K562 (cell line): ENCODE results near the gene SLC22A3. TPM values are rescaled to one million over a fixed set of nuclear protein-coding genes. Genes with fewer than 3 reads are reported as not detected.

Experiments
- ATAC-seq: fragments of 200-7000 bp; cut with Tn5 transposase; 3 replicates; pipeline ENCODE4 v1.9.1; 2020; ENCODE audit warnings: moderate library complexity
- BruUV-seq: library from RNA; stranded (reverse); fragments of 400-500 nt; replicated peaks from 2 replicates; lab custom pipeline; 2021; lab: Mats Ljungman, UMichigan
- CTCF ChIA-PET: fragments of 300-600 bp; formaldehyde crosslinking; extraction: SDS; loops from one replicate; lab custom pipeline; 2021; ENCODE audit warnings: low intra/inter-chr PET ratio; lab: Yijun Ruan, JAX
- POLR2A ChIA-PET: fragments of 300-600, 350-650 bp; sonication (Branson Sonifier 250); formaldehyde crosslinking; extraction: SDS; loops from one replicate; lab custom pipeline; 2021; ENCODE audit warnings: antibody characterized with exemption, inconsistent platforms; lab: Yijun Ruan, JAX
- DNase-seq, 4 experiments: peaks; one replicate each; pipeline versions ENCODE4 v3.0.0 to v3.0.0-alpha.2; 2011 to 2018; ENCODE audit warnings: low spot score in 3 of 4, mixed read lengths in 3 of 4; ENCODE audit errors: extremely low read depth in 1 of 4
- FAIRE-seq: peaks from 2 replicates; lab custom pipeline; 2011; peaks lifted over from hg19 to GRCh38; lab: Jason Lieb, UNC
- H2AFZ ChIP-seq: 2 replicates; pipeline ENCODE4 v1.6.0; 2011; ENCODE audit warnings: low read depth, low read length, control low read depth, inconsistent platforms
- H3K27ac ChIP-seq: fragments of 200-600 bp; 3 replicates; pipeline ENCODE4 v1.8.0; 2011; ENCODE audit warnings: low read depth, mild to moderate bottlenecking, control low read depth, inconsistent platforms, low read length, moderate library complexity, mixed read lengths; ENCODE audit errors: extremely low read depth
- H3K27me3 ChIP-seq, 2 experiments: fragments of 300-600 bp in 1 of 2; 2 replicates in 1 of 2; 3 replicates in 1 of 2; pipeline versions ENCODE4 v1.6.0 to v1.8.0; 2011; ENCODE audit warnings: inconsistent platforms in 2 of 2, low read length in 2 of 2, mild to moderate bottlenecking in 1 of 2, mixed read lengths in 1 of 2, moderate library complexity in 1 of 2; ENCODE audit not compliant: control insufficient read depth in 2 of 2, insufficient read depth in 2 of 2
- H3K36me3 ChIP-seq: fragments of 300-600 bp; 3 replicates; pipeline ENCODE4 v1.8.0; 2011; ENCODE audit warnings: mild to moderate bottlenecking, low read length, inconsistent platforms; ENCODE audit not compliant: control insufficient read depth, insufficient read depth
- H3K4me1 ChIP-seq, 2 experiments: fragments of 200-600 bp in 1 of 2; replicated peaks in 1 of 2; 2 replicates in 1 of 2; 3 replicates in 1 of 2; pipeline versions ENCODE4 v1.5.1 to v1.8.0; 2011; ENCODE audit warnings: inconsistent platforms in 2 of 2, low read length in 2 of 2, mild to moderate bottlenecking in 1 of 2, mixed read lengths in 1 of 2, moderate library complexity in 1 of 2; ENCODE audit not compliant: control insufficient read depth in 2 of 2, insufficient read depth in 2 of 2
- H3K4me2 ChIP-seq: 2 replicates; pipeline ENCODE4 v1.6.1; 2011; ENCODE audit warnings: low read length, control low read depth, inconsistent platforms, mixed read lengths; ENCODE audit not compliant: insufficient read depth
- H3K4me3 ChIP-seq: fragments of 200-600 bp; sonication (generic), shearing (Covaris generic); 2 replicates; pipeline ENCODE4 v1.5.1; 2016; ENCODE audit warnings: control low read depth, inconsistent platforms
- H3K79me2 ChIP-seq: fragments of 200-600 bp; 3 replicates; pipeline ENCODE4 v1.8.0; 2011; ENCODE audit warnings: low read length, inconsistent platforms; ENCODE audit not compliant: control insufficient read depth, insufficient read depth
- H3K9ac ChIP-seq, 2 experiments: 2 replicates each; pipeline versions ENCODE4 v1.6.0 to v1.6.1; 2011; ENCODE audit warnings: low read depth in 2 of 2, low read length in 2 of 2, control low read depth in 1 of 2, inconsistent platforms in 1 of 2, mild to moderate bottlenecking in 1 of 2, mixed read lengths in 1 of 2; ENCODE audit not compliant: insufficient read depth in 1 of 2
- H3K9me1 ChIP-seq: one replicate; pipeline ENCODE4 v1.6.0; 2011; ENCODE audit warnings: inconsistent platforms, mild to moderate bottlenecking, low read length, moderate library complexity; ENCODE audit not compliant: control insufficient read depth, insufficient read depth
- H3K9me3 ChIP-seq: replicated peaks from 2 replicates; pipeline ENCODE4 v1.5.1; 2011; ENCODE audit warnings: low read depth, low read length, inconsistent platforms; ENCODE audit not compliant: control insufficient read depth, insufficient read depth
- H4K20me1 ChIP-seq: replicated peaks from 2 replicates; pipeline ENCODE4 v1.6.1; 2011; ENCODE audit warnings: low read length, inconsistent platforms, mixed read lengths; ENCODE audit not compliant: control insufficient read depth, insufficient read depth
- C11orf30 ChIP-seq: fragments of 450-650 bp; IDR thresholded peaks from 2 replicates; pipeline ENCODE4 v1.6.1; 2016; ENCODE audit warnings: low read depth, mild to moderate bottlenecking
- CBFA2T2 ChIP-seq: fragments of 450-650 bp; conservative IDR thresholded peaks from 2 replicates; pipeline ENCODE4 v1.6.1; 2017; ENCODE audit warnings: mild to moderate bottlenecking
- MYNN ChIP-seq, 2 experiments: sonication (generic); formaldehyde crosslinking in 1 of 2; IDR thresholded peaks; 2 replicates each; pipeline versions ENCODE4 v1.5.0 to v1.6.1; 2016 to 2020; ENCODE audit warnings: antibody characterized with exemption in 1 of 2, missing genetic modification reagents in 1 of 2
- ZFP30 ChIP-seq: fragments of 250-450 bp; sonication (Bioruptor Pico); IDR thresholded peaks from 2 replicates; pipeline ENCODE4 v1.8.0; 2022; ENCODE audit warnings: moderate library complexity, mild to moderate bottlenecking, inconsistent platforms, borderline replicate concordance
- ZNF316 ChIP-seq: fragments of 450-650 bp; IDR thresholded peaks from 2 replicates; pipeline ENCODE4 v1.6.1; 2016
- WGBS: fragments of 100-300 bp; shearing (Covaris generic); methylation state at CpG from one replicate; pipeline ENCODE4 v1.1.6; 2016; ENCODE audit warnings: low coverage, mixed read lengths; ENCODE audit not compliant: insufficient coverage; ENCODE audit errors: missing lambda C conversion rate; 5-methylcytosine and 5-hydroxymethylcytosine counted together
- in situ Hi-C: fragments of 300-500 bp; cut with MboI; formaldehyde crosslinking; loops from 4 replicates; pipeline ENCODE4 v1.15.0; 2018; ENCODE audit warnings: inconsistent platforms, mixed read lengths
- intact Hi-C: fragments of 100-400 bp; cut with micrococcal nuclease; formaldehyde crosslinking; loops from 2 replicates; pipeline ENCODE4 v1.14.2; 2022
- polyA plus RNA-seq, 8 experiments: library from polyadenylated mRNA; depleted of rRNA in 4 of 8; stranded (reverse) in 5 of 8; unstranded in 3 of 8; fragments of >200 nt; fragmentation: Nextera tagmentation in 2 of 8; fragmentation: Illumina TruSeq in 1 of 8; extraction: Ambion mirVana in 2 of 8; extraction: Trizol in 1 of 8; gene quantifications; 2 replicates each; pipeline versions ENCODE4 v1.2.1 to v1.2.3, GENCODE V29; 2011 to 2014; ENCODE audit warnings: inconsistent platforms in 1 of 8, missing spikeins in 1 of 8
- total RNA-seq, 7 experiments: library from RNA; depleted of rRNA in 6 of 7; stranded (reverse); fragments of >200 nt in 6 of 7; fragmentation: Illumina TruSeq in 2 of 7; extraction: Trizol in 2 of 7; gene quantifications; 2 replicates each; pipeline versions ENCODE4 v1.2.1 to v1.2.3, GENCODE V29; 2011 to 2021; ENCODE audit warnings: low replicate concordance in 1 of 7
- TF ChIP-seq, protein P1 (sequence below): fragments of 250-450 bp; sonication (Bioruptor Pico); IDR thresholded peaks from 2 replicates; pipeline ENCODE4 v1.5.0; 2021; ENCODE audit warnings: mild to moderate bottlenecking, borderline replicate concordance

SLC22A3 gene
- total and polyA plus RNA-seq, 9 of the 15 experiments (the other 6 are each of a cell fraction or from before 2014, with no cell fraction given), result not detected

GRCh38 chr6:160358225-160359119, 10.3 kb downstream of the SLC22A3 start:
- POLR2A ChIA-PET, result interaction anchor here (1.1 kb wide), 1 partner anchor 13 kb away, joined by 4 read pairs; no protein-coding TSS in a partner anchor
- no peak overlapping the region for H2AFZ ChIP-seq
- no peak overlapping the region for H3K4me3 ChIP-seq
- H3K9me3 ChIP-seq, result no peaks in the 10 kb centered on the region
- no peaks in the 10 kb centered on the region for H3K36me3 ChIP-seq
- no peak overlapping the region for H3K27ac ChIP-seq
- DNase-seq (no peak), ATAC-seq (no peak), FAIRE-seq (peak; percentile 6)
- H3K79me2 ChIP-seq, result no peaks in the 10 kb centered on the region
- no peak overlapping the region for H3K4me2 ChIP-seq
- H3K4me1 ChIP-seq, result peaks cover 0 to 7% of the 10 kb centered on the region in 2 experiments; a peak in 1 of 5 replicates
- H3K27me3 ChIP-seq, result peaks cover 12 to 45% of the 10 kb centered on the region in 2 experiments; a peak in 3 of 5 replicates
- BruUV-seq, result no TSS peak
- H3K9me1 ChIP-seq, result no peaks in the 10 kb centered on the region
- intact Hi-C loops, result no loop called here
- no peak overlapping the region for H3K9ac ChIP-seq
- in situ Hi-C loops, result no loop called here
- peaks cover 3% of the 10 kb centered on the region; the same call in 1 of the 2 replicates for H4K20me1 ChIP-seq
- WGBS, result 0% methylated on average over 9 of the region's 9 CpGs
- TF ChIP-seq ZFP30 (CRISPR knock-in tag) (no peak), CBFA2T2 (no peak), MYNN (IDR thresholded peaks at IDR 0.05) (no peak), MYNN (CRISPR knock-in tag; IDR thresholded peaks at IDR 0.05) (no peak)
- CTCF ChIA-PET, result no interaction called here

- no peak overlapping the region for H2AFZ ChIP-seq
These were observed 12.8 kb downstream of the SLC22A3 start for GRCh38 chr6:160360955-160361354.

More at GRCh38 chr6:160360955-160361354, 12.8 kb downstream of the SLC22A3 start:
- Histone ChIP-seq H4K20me1 (peaks cover 3% of the 10 kb centered on the region; the same call in 1 of the 2 replicates), H3K79me2 (no peaks in the 10 kb centered on the region), H3K9me3 (no peaks in the 10 kb centered on the region), H3K9ac (no peak overlapping the region), H3K4me2 (no peak overlapping the region), H3K36me3 (no peaks in the 10 kb centered on the region), H3K27ac (no peak overlapping the region), H3K27me3 (peaks cover 11 to 40% of the 10 kb centered on the region in 2 experiments; a peak in 3 of 5 replicates), H3K4me3 (no peak overlapping the region), H3K9me1 (no peaks in the 10 kb centered on the region), H3K4me1 (peaks cover 0 to 7% of the 10 kb centered on the region in 2 experiments; a peak in 1 of 5 replicates)
- CTCF ChIA-PET, result no interaction called here
- in situ Hi-C loops (no loop called here), intact Hi-C loops (no loop called here)
- ATAC-seq, result no peak
- no peak for DNase-seq
- BruUV-seq, result no TSS peak
- POLR2A ChIA-PET, result no interaction called here
- FAIRE-seq, result no peak
- TF ChIP-seq, protein P1, sequence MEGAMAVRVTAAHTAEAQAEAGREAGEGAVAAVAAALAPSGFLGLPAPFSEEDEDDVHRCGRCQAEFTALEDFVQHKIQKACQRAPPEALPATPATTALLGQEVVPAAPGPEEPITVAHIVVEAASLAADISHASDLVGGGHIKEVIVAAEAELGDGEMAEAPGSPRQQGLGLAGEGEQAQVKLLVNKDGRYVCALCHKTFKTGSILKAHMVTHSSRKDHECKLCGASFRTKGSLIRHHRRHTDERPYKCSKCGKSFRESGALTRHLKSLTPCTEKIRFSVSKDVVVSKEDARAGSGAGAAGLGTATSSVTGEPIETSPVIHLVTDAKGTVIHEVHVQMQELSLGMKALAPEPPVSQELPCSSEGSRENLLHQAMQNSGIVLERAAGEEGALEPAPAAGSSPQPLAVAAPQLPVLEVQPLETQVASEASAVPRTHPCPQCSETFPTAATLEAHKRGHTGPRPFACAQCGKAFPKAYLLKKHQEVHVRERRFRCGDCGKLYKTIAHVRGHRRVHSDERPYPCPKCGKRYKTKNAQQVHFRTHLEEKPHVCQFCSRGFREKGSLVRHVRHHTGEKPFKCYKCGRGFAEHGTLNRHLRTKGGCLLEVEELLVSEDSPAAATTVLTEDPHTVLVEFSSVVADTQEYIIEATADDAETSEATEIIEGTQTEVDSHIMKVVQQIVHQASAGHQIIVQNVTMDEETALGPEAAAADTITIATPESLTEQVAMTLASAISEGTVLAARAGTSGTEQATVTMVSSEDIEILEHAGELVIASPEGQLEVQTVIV (CRISPR knock-in tag), result no peak
- TF ChIP-seq C11orf30 (0 out of 2 replicates have a peak, but pooled peaks have one; percentile 8), ZNF316 (peak; percentile 47; the same call in 1 of the 2 replicates)
